Measurements from ENCODE around the gene GSN. TPM values are rescaled to one million over a fixed set of nuclear protein-coding genes. Genes with fewer than 3 reads are reported as not detected.

The GSN gene
- polyA plus RNA-seq (2012; ENCODE audit: insufficient read depth, insufficient read length) = 21.1 TPM

- DNase-seq (ENCODE audit: low read depth, low spot score) = no peak
- peak within 1 kb of the TSS; percentile 49 for H3K4me3 ChIP-seq (ENCODE audit: low read length)
Measured at GRCh38 chr9:121267689-121268597, at the start of gene GSN. Gene GSN (plus strand): TSS chr9:121268162. CDS start chr9:121301972, 33,810 bp downstream.

DNA sequence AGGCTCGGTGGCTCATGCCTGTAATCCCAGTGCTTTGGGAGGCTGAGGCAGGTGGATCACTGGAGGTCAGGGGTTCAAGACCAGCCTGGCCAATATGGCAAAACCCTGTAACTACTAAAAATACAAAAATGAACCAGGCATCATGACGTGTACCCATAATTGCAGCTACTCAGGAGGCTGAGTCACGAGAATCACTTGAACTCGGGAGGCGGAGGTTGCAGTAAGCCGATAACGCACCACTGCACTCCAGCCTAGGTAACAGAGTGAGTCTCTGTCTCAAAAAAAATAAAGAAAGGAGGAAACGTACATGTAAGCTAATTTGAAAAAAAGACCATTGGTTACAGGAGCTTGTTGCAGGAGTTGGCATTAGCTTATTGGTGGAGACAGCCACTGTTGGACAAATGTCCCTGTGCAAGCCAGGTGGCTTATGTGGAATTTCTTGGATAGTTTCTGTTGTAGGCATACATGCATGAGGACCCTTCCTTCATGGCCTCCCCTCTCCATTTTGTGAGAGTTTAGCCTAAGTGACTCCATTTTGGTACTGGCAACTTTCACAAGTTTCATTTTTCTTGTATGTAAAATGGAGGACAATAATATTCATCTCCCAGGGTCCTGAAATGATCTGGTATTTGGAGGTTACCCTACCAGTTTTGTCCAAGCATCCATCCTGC lies 49.5 kb upstream of the GSN start:
- no peak overlapping the region for H3K4me3 ChIP-seq (ENCODE audit: low read length)
- DNase-seq (ENCODE audit: low read depth, low spot score) = no peak

DNA sequence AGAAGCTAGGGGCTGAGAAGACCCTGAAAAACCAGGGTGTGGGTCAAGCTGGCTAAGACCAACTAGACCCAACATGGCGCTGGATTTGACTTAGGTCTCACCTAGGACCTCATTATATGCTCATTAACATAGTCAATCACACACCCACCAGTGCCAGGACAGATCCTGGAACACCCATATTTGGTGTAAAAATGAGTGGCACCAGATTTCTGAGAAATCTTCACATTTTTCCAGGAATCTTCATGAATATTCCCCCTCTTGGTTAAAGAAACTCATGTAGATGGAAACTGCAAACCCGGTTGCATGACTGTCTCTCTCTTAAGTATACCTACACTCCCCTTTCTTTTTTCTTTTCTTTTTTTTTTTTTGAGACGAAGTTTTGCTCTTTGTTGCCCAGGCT lies 48.4 kb upstream of the GSN start:
- DNase-seq (ENCODE audit: low read depth, low spot score) = no peak
- H3K4me3 ChIP-seq (ENCODE audit: low read length) = no peak overlapping the region

DNA sequence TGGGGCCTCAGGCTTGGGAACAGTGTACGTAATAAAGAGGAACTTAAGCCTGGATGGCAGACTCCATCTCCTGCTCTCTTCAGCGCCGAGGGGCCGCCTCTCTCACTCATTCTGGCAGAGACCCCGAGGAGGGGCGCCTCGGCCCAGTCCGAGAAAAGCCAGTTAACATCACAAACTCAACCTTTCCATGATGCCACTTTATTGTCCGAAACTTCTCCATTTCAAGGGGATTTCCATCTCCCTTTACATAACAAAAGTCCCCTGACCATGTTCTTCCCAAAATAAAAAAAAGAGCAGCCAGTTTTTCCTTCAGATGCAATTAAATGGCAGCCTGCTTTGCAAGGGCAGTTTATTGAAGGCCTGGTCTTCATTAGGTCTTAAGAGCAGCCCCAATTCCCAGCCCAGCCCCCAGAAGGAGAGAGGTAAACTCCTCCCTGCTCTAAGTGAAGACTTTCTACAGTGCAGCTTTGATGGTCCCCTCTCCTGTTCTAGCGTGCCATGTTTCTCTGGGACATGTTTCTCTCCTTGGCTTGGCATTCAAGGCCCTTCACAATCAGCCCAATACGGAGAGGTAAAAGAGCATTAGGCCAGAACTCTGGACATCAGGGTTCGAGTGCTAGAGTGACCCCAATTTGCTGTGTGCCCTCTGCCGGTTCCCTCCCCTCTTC lies 46.8 kb upstream of the GSN start:
- H3K4me3 ChIP-seq (ENCODE audit: low read length) = no peak overlapping the region
- DNase-seq (ENCODE audit: low read depth, low spot score) = no peak

DNA sequence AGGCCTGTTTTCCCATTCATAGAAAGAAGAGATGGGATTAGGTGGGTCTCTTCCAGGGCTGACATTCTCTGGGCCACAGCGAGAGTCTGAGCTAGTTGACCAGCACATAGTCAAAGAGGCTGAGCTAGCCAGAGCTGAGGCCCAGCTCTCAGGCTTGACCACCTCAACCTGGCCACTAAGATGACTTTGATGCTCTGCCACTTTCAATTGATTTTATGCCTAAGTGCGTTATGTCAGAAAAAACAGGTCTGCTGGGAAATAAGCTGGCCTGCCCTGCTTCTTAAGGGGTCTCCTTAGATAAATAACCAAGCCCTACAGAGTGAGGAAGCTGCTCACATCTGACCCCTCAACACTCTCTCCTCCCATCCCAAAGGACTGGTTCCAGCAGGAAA lies 46.3 kb upstream of the GSN start:
- H3K4me3 ChIP-seq (ENCODE audit: low read length) = no peak overlapping the region
- no peak for DNase-seq (ENCODE audit: low read depth, low spot score)

DNA sequence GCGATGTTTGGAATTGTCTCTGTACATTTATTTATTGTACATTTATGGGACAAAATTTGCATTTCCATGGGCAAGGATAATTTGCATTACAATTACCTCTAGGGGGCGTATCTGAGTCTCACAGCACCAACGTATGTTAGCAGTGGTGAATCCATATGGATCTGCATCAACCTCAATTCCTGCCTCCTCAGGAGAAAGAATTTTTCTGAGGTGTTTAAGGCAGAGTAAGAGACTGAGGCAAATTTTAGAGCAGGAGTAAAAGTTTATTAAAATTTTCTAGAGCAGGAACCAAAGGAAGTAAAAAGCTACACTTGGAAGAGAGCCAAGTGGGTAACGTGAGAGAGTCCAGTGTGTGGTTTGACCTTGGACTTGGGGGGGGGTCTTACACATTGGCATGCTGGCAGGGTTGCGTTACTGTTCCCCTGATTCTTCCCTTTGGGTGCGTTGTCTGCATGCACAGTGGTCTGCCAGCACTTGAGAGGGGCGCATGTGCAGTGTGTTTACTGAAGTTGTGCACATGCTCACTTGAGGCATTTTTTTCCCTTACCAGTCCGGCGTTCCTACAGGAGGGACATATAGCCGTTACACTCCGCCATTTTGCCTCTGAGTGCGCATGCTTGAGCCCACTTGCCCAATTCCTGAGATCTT lies 45.3 kb upstream of the GSN start:
- H3K4me3 ChIP-seq (ENCODE audit: low read length) = no peak overlapping the region
- peak; percentile 30 for DNase-seq (ENCODE audit: low read depth, low spot score)

DNA sequence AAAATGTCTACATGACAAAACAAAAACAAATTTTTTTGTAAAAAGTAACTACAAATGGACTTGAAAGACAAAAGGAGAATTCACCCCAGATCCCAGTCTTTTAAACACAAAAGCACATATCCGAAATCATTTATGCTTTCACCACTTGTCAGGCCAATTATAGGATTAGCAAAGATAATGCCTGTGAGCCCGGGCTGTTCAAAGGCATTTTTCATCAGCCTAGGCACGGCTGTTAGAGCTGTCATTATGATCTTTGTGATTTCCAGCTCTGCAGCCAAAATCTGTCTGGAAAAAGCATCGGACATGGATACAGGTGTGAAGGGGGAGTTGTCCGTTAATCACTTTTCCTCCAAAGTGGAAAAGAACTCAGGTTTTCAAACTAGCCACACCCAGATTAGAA lies 42.7 kb upstream of the GSN start:
- no peak for DNase-seq (ENCODE audit: low read depth, low spot score)
- no peak overlapping the region for H3K4me3 ChIP-seq (ENCODE audit: low read length)

GRCh38 chr9:121226175-121226574 lies 41.8 kb upstream of the GSN start:
- no peak for DNase-seq (ENCODE audit: low read depth, low spot score)

GRCh38 chr9:121227862-121228261 lies 40.1 kb upstream of the GSN start:
- DNase-seq (ENCODE audit: low read depth, low spot score) = no peak
- no peak overlapping the region for H3K4me3 ChIP-seq (ENCODE audit: low read length)

More at GRCh38 chr9:121226175-121226574, 41.8 kb upstream of the GSN start:
- H3K4me3 ChIP-seq (ENCODE audit: low read length) = no peak overlapping the region

- no peak overlapping the region for H3K4me3 ChIP-seq (ENCODE audit: low read length)
- DNase-seq (ENCODE audit: low read depth, low spot score) = no peak
Measured at GRCh38 chr9:121230256-121230655, 37.7 kb upstream of the GSN start.

- H3K4me3 ChIP-seq (ENCODE audit: low read length) = no peak overlapping the region
- no peak for DNase-seq (ENCODE audit: low read depth, low spot score)
Measured at GRCh38 chr9:121232251-121232650, 35.7 kb upstream of the GSN start.

GRCh38 chr9:121233906-121234831 lies 33.8 kb upstream of the GSN start:
- H3K4me3 ChIP-seq (ENCODE audit: low read length) = no peak overlapping the region
- no peak for DNase-seq (ENCODE audit: low read depth, low spot score)

DNA sequence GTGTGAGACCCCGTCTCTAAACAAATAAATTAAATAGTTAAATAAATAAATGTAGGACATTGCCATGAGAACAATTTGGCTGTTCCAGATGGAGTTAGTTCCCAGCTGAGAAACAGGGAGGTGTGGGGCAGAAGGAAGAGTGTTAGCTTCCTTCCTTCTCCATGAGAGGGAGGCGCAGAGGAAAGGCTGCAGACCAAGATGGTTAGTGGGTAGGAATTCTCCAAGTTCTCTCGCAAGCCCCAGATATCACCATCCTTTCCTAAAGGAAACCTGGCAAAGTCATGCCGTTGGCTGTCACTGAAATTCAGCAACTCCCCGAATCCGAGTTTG lies 33.2 kb upstream of the GSN start:
- H3K4me3 ChIP-seq (ENCODE audit: low read length) = no peak overlapping the region
- no peak for DNase-seq (ENCODE audit: low read depth, low spot score)

DNA sequence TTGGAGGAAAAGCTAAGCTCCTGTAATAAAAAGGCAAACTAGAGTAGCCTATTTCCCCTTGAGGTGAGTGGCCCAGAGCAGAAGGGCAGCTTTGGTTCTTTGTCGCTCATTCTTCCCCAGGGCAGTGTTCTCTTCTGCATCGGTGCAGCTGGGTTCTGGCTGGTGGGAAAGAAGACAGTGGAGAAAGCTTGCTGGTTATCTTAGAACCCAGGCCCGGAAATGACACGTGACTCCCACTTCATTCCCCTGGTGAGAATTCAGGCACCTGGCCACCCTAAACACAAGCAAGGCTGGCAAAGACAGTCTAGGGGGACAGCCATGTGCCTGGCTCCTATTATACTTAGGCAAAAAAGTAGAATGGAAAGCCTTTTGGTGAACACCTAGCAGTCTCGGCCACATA lies 32.5 kb upstream of the GSN start:
- peak; percentile 10 for DNase-seq (ENCODE audit: low read depth, low spot score)
- no peak overlapping the region for H3K4me3 ChIP-seq (ENCODE audit: low read length)

GRCh38 chr9:121237916-121238315 lies 30.0 kb upstream of the GSN start:
- no peak overlapping the region for H3K4me3 ChIP-seq (ENCODE audit: low read length)
- no peak for DNase-seq (ENCODE audit: low read depth, low spot score)

DNA sequence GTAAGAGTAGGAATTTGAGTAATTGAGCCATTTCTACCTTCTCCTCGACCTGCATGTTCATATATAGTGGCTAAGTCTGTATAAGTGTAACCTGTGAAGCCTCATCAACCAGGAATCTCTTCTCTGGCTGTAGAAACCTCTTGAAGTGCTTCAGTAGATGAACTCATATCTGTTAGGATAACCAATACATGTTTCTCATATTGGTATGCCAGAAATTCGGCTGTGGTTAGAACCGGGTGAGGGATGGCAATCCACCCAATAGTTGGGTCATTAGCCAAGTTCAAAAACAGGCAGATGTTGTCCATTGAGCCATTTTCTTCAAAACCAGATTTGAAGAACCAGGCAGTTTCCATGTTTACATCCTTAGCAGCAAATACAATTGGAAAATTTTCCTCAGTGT lies 28.9 kb upstream of the GSN start:
- DNase-seq (ENCODE audit: low read depth, low spot score) = no peak
- H3K4me3 ChIP-seq (ENCODE audit: low read length) = no peak overlapping the region

DNA sequence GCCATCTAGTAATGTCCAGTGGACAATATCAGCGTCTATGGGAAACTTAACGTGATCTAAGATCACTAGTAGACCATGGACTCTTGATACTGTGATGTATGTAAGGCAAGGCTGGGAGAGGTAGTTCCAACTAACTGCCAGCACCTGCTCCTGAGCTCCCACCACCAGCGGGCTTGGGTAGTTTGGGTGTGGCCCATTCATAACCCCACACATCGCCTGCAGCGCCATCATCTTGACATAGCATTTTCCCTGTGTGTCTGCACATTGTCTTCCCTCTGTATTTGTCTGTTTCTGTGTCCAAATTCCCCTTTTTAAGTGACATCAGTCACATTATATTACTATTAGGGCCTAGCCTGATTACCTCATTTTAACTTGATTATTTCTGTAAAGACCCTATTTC lies 28.1 kb upstream of the GSN start:
- H3K4me3 ChIP-seq (ENCODE audit: low read length) = no peak overlapping the region
- no peak for DNase-seq (ENCODE audit: low read depth, low spot score)

DNA sequence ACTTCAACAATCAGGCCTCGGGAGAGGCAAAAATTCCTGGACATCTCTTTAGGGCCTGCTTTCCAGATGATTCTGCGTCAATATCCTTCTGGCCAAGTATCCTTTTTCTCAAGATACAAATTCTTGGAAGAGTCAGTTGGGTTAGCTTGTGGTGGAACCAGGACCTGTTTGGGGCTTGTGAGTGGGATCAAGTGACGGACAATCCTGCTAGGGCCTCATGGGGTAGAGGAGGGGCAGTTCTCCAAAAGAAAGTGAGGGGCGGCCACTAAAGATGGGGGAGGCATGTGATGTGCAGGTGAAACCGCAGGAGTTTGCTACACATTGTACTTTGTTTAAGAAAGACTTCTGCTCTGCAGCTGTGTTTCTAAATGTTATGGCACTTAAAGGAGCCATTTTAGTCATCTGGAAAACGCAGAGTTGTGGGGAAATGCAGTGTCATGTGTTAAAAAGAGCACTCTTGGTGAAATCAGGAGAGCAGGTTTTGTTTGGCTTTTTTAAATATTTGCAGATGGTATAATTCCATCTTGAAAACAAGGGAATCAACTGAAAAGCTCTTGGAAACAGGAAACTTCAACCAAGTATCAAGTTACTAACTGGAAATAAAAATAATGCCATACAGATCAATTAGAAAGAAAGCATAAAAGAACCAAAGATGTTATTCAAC lies 27.4 kb upstream of the GSN start:
- H3K4me3 ChIP-seq (ENCODE audit: low read length) = no peak overlapping the region
- DNase-seq (ENCODE audit: low read depth, low spot score) = no peak
